ENCODE measurements around the gene HOXD4.

- TF ChIP-seq STAT6 (CRISPR knock-in tag; conservative IDR thresholded peaks at IDR 0.05; ENCODE audit: low read depth) (no peak), CTCF (IDR thresholded peaks at IDR 0.05) (no peak), GABPB1 (CRISPR knock-in tag; IDR thresholded peaks at IDR 0.05) (no peak), TCF7 (CRISPR knock-in tag; IDR thresholded peaks at IDR 0.05; ENCODE audit: low read depth) (no peak), ZBTB21 (CRISPR knock-in tag; IDR thresholded peaks at IDR 0.05; ENCODE audit: borderline replicate concordance) (no peak), RELA (CRISPR knock-in tag; IDR thresholded peaks at IDR 0.05; ENCODE audit: borderline replicate concordance) (no peak), USF2 (CRISPR knock-in tag; IDR thresholded peaks at IDR 0.05) (no peak), ZNF281 (CRISPR knock-in tag; IDR thresholded peaks at IDR 0.05) (no peak), MAX (CRISPR knock-in tag; IDR thresholded peaks at IDR 0.05) (no peak), FOXP4 (CRISPR knock-in tag; IDR thresholded peaks at IDR 0.05) (no peak), JUN (CRISPR knock-in tag; IDR thresholded peaks at IDR 0.05) (no peak), NR2C2 (CRISPR knock-in tag; IDR thresholded peaks at IDR 0.05) (no peak)
Measured at GRCh38 chr2:176111846-176112374, 39.4 kb upstream of the HOXD4 start.
